ENCODE measurements around the gene FYN. TPM values are rescaled to one million over a fixed set of nuclear protein-coding genes. Genes with fewer than 3 reads are reported as not detected.

Gene FYN
- total and polyA plus RNA-seq, 2 of the 13 experiments (the other 11 are each of a cell fraction or from before 2014, with no cell fraction given): 15.5 to 24.6 TPM

- TF ChIP-seq ZNF564 (CRISPR knock-in tag; IDR thresholded peaks at IDR 0.05) (no peak), MAFK (conservative IDR thresholded peaks at IDR 0.05 in 1 of 2, IDR thresholded peaks at IDR 0.05 in 1 of 2; ENCODE audit: low read length in 2 of 2) (no peak), KLF12 (CRISPR knock-in tag; IDR thresholded peaks at IDR 0.05; ENCODE audit: borderline replicate concordance) (no peak), MZF1 (CRISPR knock-in tag; IDR thresholded peaks at IDR 0.05; ENCODE audit: borderline replicate concordance) (no peak), HNF4A (CRISPR knock-in tag; IDR thresholded peaks at IDR 0.05) (peak; percentile 47), ZNF691 (CRISPR knock-in tag; IDR thresholded peaks at IDR 0.05; ENCODE audit: borderline replicate concordance, low read depth) (no peak), HBP1 (CRISPR knock-in tag; IDR thresholded peaks at IDR 0.05; ENCODE audit: low read depth) (no peak), SOX5 (CRISPR knock-in tag; IDR thresholded peaks at IDR 0.05; ENCODE audit: borderline replicate concordance) (peak; percentile 62; the same call in 1 of the 2 replicates), TBX3 (IDR thresholded peaks at IDR 0.05; ENCODE audit: borderline replicate concordance) (0 out of 2 replicates have a peak, but pooled peaks have one; percentile 21), SMYD3 (CRISPR knock-in tag; IDR thresholded peaks at IDR 0.05) (no peak), THAP9 (CRISPR knock-in tag; IDR thresholded peaks at IDR 0.05; ENCODE audit: borderline replicate concordance) (peak; percentile 46; the same call in 1 of the 2 replicates), ZNF317 (CRISPR knock-in tag; IDR thresholded peaks at IDR 0.05) (0 out of 2 replicates have a peak, but pooled peaks have one; percentile 35), XRCC5 (optimal IDR thresholded peaks at IDR 0.05; ENCODE audit: low read length) (peak; percentile 66), BRD4 (CRISPR knock-in tag; IDR thresholded peaks at IDR 0.05) (no peak), ZNF580 (CRISPR knock-in tag; IDR thresholded peaks at IDR 0.05; ENCODE audit: borderline replicate concordance, low read depth) (no peak), ZNF501 (CRISPR knock-in tag; IDR thresholded peaks at IDR 0.05) (no peak), SKIL (CRISPR knock-in tag; IDR thresholded peaks at IDR 0.05; ENCODE audit: borderline replicate concordance) (0 out of 2 replicates have a peak, but pooled peaks have one; percentile 25), NR2F6 (IDR thresholded peaks at IDR 0.05) (no peak), NR2F6 (CRISPR knock-in tag; IDR thresholded peaks at IDR 0.05) (0 out of 2 replicates have a peak, but pooled peaks have one; percentile 13), ELF1 (CRISPR knock-in tag; IDR thresholded peaks at IDR 0.05) (peak; percentile 31; the same call in 1 of the 2 replicates), DMAP1 (CRISPR knock-in tag; IDR thresholded peaks at IDR 0.05) (peak; percentile 82; the same call in 1 of the 2 replicates), TFE3 (CRISPR knock-in tag; IDR thresholded peaks at IDR 0.05) (0 out of 2 replicates have a peak, but pooled peaks have one; percentile 34)
Measured at GRCh38 chr6:111793711-111794111, 79.5 kb downstream of the FYN start (continued).

Measured in HepG2 (cell line).